NCI-H2227 (cell line): ENCODE measurements around the gene APOL1.
"Not testable (repeated sequence)": the region's sequence is repeated elsewhere in the genome, so short reads cannot be mapped to it uniquely, and the experiment has no call there.

ENCODE experiments used
- DNase-seq: peaks from one replicate; lab custom pipeline; 2025; ENCODE audit not compliant: unreplicated experiment; lab: John Stamatoyannopoulos, UW

The APOL1 gene

DNA sequence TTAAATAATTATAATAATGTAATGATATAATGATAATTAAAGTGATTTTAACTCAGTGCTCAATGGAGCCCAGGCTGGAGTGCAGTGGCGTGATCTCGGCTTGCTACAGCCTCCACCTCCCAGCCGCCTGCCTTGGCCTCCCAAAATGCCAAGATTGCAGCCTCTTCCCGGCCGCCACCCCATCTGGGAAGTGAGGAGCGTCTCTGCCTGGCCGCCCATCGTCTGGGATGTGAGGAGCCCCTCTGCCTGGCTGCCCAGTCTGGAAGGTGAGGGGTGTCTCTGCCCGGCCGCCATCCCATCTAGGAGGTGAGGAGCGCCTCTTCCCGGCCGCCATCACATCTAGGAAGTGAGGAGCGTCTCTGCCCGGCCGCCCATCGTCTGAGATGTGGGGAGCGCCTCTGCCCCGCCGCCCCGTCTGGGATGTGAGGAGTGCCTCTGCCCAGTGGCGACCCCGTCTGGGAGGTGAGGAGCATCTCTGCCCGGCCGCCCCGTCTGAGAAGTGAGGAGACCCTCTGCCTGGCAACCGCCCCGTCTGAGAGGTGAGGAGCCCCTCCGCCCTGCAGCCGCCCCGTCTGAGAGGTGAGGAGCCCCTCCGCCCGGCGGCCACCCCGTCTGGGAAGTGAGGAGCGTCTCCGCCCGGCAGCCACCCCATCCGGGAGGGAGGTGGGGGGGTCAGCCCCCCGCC, 37.6 kb downstream of the APOL1 start:
- not testable (repeated sequence) for DNase-seq

DNA sequence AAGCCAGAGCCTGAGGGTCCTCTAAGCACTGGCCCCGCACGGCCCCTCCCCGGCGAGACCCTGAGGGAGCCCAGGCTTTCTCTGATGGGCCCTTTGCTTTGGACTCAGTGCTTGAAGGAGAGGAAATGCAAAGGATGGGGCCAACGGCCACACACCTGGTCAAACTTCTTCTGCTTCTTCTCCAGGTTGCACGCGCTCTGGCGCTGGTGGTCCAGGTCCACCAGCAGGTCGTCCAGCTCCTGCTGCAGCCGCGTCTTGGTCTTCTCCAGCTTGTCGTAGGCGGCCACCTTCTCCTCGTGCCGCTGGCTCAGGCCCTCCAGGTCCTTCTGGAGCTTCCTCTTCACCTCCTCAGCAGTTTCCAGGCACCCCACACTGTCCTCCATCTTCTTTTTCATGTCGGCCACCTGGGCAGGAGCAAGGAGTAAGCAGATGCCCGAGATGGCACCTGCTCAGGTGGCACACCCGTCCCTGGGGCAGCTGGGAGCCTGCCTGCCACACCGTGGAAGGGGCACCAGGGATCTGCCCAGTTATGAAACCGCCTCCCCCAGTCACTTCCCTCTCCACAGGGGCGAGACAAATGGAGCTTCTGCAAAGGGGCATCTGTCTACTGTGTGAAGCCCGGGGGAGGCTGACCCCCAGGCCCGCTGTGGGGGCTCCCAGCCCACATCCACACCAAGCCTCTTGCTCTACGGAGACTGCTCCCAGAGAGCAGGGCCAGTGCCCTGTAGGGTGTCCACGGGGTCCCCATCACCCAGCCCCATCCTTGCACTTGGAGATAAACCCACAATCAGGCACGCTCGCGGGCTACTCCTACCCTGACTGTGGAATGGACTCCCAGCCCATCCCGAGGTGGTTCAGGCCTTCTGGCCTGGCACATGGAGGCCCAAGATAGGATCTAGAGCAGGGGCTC, 39.2 kb downstream of the APOL1 start:
- no peak for DNase-seq

DNA sequence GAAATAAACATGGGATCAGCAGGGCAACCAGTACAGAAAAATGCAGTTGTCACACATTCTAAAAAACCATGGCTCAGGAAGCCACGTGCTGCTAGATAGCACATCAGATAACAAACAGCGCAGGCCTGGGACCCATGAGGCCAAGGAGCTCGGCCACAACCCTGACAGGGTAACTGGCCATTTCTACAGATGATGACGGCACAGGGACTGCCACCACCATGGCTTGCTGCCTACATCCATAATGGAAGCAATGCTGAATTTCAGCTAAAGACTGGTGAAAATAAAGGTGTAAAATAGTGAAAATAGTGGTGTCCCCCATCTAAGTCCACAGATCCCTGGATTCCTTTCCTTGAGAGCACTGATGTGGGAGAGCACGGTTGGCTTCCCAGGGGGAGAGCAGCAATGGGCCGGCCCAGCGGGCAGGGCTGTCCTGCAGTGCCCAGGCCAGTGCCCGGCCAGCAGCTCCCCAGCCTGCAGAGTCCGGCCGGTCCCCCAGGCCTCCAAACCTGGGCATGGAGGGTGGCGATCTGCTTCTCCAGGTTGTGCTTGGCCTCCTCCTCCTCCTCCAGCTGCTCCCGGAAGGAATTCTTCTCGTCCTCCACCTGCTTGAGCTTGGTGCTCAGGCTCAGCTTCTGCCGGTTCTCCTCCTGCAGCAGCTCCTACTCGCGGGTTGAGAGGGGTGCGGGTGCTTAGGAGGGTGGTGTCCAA, 40.0 kb downstream of the APOL1 start:
- DNase-seq, result no peak

DNA sequence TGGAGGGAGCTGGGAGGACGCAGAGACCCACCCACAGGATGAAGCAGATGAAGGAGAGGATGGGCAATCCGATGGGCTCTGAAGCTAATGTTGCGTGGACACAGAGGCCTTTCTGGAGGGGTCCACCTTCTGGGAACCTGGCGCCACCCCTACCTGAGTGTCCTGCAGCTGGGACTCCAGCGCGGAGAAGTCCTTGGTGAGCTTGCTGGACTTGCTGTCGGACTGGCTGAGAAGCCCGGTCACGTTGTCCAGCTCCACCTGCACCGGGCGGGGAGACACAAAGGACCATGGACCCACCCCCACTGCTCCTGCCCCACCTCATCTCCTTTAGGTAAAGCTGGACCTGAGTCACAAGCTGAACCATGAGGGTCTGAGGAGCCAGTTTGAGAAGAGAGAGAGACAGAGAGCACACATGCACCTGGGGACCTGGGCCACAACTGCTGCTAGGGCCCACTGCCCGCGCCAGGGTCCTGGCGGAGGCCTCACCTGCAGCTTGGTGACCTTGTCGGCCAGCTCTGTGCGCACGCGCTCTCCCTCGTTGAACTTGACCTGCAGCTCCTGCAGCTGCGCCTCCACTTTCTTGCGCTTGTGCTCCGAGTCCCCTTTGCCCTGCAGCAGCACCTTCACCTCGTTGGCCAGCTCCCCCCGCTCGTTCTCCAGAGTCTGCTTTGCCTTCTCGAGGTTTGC, 40.8 kb downstream of the APOL1 start:
- no peak for DNase-seq

DNA sequence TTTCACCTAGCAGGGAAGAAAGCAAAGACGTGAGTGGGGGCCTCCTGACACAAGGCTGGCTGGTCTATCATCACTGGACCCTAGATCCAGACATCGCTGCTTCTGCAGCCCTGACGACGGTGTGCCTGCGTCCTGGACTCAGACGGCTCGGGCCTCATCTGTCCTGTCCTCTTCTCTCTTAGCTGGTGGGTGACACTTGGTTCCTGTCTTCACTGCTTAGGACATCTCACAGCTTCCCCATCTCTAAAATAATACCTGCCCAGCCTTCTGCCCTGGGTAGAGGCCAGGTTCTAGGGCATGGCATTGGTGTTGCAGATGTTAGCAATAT, 41.3 kb downstream of the APOL1 start:
- no peak for DNase-seq

DNA sequence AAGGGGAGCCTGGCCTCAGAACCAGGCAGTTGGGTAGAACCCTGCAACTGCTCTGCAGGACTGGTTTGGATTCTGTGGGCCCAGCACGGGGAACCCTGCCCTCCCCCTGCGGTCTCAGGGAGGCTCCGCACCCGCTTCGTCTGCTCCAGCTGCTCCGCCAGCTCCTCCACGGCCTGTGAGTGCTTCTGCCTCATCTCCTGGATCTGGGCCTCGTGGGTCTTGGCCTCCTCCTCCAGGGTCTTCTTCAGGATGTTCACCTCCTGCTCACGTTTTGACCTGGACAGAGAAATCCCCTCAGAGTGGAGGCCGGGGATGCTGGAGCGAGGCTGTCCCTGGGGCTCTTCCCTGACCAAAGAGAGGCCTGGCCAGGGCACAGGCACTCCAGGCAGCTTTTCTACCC, 41.9 kb downstream of the APOL1 start:
- no peak for DNase-seq

DNA sequence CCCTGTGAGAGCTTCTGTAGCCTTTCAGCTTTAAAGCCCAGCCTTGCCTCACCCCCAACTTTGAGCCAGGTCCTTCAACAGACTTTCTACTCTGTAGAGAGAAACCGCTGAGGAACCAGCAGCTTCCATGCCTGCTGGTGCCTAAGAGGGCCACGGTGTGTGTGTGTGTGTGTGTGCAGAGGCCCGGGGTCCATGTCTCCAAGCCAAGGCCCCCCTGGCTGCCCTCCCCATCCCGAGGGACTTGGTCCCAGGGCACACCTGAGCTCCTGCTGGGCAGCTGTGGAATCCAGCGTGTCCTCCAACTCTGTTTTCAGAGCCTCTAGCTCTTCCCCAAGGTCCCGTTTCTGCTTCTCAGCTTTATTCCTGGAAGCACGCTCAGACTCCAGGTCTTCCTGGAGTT, 42.3 kb downstream of the APOL1 start:
- DNase-seq, result no peak

DNA sequence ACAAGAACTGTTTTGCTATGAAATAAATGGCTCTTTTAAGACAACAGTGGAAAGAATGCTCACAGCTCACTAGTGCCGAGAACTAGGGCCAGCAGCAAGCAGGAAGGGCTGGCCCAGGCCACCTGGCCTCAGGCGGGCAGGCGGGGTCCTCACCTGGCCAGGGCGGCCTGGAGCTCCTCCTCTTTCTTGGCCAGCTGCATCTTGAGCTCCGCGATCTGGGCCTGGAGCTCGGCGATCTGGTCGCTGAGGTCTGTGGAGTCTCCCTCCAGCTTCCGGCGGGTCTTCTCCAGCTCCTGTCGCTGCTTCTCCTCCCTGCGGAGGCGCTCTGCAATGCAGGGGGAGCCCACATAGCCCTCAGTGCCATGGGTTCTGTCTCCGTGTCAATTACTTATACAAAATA, 43.8 kb downstream of the APOL1 start:
- no peak for DNase-seq

DNA sequence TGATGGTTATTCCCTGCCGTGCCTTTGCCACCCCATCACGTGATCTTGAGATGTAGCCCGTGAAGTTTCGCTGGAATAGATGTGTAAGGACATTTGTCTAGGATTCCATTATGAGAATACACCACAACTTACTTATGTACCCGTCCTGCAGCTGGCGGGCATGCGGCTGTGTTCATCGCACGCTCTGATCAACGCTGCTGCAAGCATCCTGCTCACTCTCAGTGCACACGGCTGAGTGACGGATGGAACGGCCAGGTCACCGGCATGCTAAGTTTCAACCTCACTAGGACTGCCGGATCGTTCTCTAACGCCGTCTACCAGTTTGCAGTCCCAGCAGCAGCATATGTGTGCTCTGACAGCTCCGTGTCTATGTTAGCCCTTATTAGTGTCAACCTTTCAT, 44.6 kb downstream of the APOL1 start:
- DNase-seq, result no peak

DNA sequence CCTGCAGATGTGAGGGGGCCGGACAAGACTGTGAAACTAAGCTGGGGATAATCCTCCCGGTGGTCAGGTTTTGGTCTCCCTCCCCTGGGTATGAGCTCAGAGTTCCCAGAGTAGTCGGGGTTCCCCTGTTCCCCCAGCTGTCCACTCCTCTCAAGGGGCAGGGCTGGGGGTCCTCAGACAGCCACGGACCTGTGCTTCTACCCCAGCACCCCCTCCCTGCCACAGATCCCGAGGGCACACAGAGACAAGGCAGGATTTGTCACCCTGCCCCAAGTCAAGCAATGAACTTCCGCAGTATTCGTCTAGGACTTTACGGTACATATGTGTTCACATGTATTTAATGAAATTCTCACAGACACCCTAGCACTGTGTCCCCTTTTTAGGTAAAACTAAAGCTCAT, 45.2 kb downstream of the APOL1 start:
- no peak for DNase-seq

DNA sequence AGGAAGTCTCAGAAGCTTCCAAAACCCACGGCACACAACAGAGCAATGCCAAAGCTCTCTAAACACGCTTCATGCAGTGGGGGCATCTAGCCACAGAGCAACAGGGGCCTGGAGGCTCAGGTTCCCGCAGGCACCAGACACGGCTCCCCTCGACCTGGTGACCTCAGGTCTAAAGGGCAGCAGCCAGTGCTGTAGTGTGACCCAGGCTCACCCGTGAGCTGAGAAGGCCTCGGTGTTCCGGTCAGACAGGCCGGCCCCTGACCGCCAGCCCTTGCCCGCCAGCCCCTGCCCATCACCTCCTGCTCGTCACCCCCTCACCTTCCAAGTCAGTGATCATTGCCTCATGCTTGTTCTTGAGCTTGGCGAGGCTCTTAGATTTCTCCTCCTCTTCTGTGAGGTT, 45.7 kb downstream of the APOL1 start:
- no peak for DNase-seq

DNA sequence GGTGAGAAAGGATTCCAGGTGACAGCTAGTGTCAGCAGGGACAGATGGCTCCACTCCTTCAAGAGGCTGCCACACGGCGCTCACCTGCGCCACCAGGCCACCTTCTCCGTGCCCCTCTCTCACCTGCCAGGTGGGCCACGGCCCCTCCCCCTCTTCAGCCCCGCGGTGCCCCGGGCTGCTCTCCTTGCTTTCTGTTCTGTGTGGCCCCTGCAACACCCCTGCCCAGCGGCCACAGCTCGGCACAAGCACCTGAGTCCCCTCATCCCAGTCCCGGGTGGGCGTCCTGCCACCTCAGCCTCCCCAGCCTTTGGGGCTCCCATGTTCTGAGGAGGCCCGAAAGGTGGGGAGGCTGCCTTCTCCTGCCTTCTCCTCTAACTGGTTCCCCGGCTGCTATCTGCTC, 46.4 kb downstream of the APOL1 start:
- DNase-seq, result no peak

DNA sequence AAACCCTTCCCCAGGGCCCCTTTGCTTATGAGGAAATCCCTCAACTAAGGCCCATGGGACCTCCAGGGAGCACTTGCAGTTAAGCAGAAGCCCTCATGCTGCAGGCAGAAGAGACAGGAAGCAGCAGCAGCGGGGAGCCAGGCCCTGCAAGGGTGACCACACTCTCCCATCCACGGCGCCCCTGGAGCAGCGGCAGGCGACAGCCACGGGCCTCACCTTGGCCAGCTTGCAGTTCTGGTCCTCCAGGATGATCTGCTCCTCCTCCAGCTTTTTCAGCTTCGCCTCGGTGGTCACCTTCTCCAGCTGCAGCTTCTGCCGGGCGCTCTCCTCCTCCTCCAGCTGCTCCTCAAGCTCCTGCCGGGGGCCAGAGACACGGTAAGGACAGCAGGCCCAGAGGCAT, 47.0 kb downstream of the APOL1 start:
- DNase-seq, result no peak

DNA sequence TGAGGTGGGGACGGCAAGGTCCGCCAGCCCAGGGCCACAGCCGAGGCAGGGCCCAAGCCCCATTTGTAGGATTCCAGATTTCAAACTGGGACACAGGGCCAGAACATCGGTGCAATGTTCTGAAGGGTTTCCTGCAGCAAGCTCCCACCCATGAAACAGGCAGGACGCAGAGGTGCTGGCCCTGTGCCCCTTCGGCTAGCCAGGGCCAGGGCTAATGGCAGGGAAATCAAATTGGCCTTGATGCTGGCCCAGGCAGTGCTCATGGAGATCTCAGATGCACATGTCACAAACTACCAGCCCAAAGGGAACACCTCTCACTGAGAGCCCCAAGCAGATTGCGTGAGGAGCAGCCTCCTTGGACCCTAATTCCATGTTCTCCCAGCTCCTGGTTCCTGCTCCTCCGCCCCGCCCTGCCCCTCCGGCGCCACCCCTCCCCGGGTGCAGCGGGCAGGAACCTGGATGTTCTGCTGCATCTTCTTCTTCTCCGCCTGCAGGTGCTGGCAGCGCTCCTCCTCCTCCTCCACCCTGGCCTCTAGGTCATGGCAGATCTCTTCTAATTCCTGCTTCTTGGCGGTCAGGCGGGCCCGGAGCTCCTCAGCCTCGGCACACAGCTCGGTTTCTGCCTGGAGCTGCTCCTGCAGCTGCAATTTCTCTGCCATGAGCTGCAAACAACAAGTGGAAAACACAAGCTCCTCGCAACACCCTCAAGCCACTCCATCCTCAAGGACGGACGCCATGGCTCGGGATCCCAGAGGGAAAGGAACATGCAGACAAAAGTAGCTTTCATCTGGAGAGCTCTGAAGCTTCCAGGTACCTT, 47.7 kb downstream of the APOL1 start:
- no peak for DNase-seq

DNA sequence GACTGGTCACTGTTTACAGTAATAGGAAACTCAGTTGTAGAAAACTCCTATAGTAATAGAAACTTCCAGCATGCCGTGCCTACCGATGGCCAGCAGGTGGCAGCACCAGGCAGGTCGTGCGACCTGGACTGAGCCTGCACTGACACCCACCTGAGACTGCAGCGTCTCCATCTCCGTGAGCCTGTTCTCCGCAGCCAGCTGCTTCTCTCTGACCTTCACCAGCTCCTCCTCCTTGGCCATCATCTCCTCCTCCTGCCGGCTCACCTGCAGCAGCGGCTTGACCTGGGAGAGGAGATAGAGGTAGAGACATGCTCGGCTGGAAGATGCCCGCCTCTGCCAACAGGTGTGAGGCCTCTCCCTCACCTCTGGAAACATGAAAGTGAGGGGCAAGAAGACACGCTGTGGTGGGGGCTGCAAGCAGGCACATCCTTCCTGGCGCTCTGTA, 48.5 kb downstream of the APOL1 start:
- DNase-seq, result peak; percentile 74

DNA sequence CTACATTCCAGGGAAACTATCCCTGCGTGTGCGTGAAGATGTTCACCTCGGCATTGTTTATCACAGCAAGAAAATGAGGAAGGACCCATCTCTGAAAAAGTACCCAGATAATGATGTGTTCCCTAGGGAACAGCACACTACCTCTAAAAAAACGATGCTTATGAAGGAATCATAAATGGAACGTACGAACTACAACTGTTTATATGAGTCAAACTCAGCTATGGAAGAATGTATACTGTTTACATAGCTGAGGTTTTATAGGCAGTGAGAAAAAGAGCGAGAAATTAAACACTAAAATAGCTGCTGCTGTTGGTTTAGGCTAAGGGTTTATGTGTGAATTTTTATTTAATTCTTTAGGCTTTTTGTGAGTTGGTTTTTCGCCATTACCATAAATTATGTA, 48.9 kb downstream of the APOL1 start:
- DNase-seq, result no peak

DNA sequence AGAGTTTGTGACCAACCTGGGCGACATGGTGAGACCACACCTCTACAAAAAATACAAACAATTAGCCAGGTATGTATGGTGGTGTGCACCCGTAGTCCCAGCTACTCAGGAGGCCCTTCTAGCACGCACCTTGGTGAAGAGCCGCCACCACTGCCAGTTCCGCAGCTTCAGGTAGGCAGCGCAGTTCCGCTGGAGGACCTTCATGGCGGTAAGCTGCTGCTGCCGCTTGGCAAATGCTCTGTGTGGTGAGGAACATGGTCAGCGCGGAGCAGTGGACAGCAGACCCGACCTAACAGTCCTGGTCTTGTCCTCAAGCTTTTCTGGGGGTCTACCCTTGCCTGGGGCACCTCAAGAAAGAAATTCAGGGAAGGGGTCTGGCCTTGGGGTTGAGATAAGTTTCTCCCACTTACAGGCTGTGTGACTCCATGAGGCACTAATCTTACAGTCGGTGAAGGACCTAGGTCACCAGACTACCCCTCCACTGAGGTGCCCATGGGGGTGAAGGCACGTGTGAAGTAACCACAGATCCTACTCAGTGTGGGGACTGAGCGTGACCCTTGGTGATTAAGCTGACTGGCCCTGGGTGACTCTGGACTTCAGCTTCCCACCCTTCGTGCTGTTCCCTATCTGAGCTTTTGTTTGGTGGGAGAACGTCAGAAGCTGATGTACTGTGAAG, 49.6 kb downstream of the APOL1 start:
- DNase-seq, result no peak

DNA sequence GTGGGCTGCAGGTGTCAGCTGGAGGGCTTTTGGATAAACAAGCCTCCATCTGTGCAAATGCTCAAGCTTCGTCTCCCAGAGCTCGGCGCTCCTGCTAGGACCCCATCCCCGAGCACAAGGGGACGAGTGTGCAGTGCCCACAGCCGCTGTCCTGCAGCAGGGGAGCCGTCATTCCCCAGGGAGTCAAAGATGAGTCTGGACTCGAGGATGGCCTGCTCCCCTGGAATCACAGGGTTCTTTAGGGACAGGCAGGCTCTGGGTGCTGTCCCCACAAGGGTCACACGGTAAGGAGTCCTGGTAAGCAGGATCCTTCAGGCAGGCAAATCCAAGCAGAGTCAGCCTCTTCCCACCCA, 50.2 kb downstream of the APOL1 start:
- no peak for DNase-seq

DNA sequence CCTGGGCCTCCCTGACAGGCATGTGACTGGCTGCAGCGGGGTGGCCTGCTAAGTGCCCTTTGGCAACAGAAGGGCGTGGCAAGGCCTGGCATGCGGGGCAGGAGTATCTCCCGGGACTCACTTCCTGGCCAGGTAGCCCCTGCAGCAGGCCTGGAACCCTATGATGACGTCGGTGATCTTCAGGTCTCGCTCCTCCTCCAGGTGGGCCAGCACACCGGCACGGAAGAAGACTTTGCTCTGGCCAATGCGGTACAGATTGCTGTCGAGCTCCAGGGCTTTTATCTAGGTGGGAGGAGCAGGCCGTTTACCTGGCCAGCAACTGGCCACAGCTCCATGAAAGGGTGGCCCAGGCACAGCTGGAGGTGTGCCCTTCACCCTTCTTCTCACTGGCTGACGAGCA, 50.9 kb downstream of the APOL1 start:
- no peak for DNase-seq

DNA sequence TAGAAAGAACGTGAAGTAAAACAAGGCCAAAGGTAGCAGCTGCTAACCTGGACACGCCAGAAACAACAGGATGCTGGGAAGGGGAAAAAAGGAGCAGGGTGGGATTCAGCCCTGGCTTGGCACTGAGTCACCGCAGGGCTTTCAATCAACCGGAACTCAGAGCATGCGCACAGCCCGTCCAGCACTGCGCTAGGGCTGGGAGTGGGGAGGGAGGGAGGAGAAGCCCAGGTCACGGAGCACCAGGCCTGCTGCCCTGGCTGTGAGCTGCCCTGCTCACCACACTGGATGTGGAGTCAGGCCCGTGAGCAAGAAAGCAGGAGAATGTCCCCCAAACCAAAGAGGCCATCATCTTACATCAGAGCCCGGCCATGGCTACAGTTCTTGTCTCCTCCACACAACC, 51.5 kb downstream of the APOL1 start:
- DNase-seq, result no peak
